GM12865 (cell line): ENCODE measurements around the gene ALS2CL.

Experiments used
- DNase-seq: peaks from one replicate; pipeline ENCODE4 v3.0.0; 2010; ENCODE audit warnings: low read depth
- H3K4me3 ChIP-seq: 2 replicates; pipeline ENCODE4 v1.5.1; 2011; ENCODE audit warnings: mild to moderate bottlenecking, low read depth, low read length, control low read depth
- TF ChIP-seq, protein P1 (sequence below): IDR thresholded peaks from 2 replicates; pipeline ENCODE4 v1.5.1; 2011; ENCODE audit warnings: low read length, control low read depth, low read depth, inconsistent platforms; ENCODE audit not compliant: insufficient read depth; ENCODE audit errors: missing control alignments

ALS2CL gene

DNA sequence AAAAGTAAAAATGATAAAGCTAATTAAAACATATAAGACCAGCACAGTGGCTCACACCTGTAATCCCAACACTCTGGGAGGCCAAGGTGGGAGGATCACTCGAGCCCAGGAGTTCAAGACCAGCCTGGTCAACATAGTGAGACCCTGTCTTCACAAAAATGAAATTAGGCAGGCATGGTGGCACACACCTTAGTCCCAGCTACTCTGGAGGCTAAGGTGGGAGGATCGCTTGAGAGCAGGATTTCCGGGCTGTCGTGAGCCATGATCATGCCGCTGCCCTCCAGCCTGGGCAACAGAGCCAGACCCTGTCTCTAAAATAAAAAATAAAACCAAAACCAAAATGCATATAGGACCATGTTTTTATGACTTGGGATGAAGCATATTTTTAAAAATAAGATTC lies 29.0 kb upstream of the ALS2CL start:
- DNase-seq, result no peak
- TF ChIP-seq, protein P1, sequence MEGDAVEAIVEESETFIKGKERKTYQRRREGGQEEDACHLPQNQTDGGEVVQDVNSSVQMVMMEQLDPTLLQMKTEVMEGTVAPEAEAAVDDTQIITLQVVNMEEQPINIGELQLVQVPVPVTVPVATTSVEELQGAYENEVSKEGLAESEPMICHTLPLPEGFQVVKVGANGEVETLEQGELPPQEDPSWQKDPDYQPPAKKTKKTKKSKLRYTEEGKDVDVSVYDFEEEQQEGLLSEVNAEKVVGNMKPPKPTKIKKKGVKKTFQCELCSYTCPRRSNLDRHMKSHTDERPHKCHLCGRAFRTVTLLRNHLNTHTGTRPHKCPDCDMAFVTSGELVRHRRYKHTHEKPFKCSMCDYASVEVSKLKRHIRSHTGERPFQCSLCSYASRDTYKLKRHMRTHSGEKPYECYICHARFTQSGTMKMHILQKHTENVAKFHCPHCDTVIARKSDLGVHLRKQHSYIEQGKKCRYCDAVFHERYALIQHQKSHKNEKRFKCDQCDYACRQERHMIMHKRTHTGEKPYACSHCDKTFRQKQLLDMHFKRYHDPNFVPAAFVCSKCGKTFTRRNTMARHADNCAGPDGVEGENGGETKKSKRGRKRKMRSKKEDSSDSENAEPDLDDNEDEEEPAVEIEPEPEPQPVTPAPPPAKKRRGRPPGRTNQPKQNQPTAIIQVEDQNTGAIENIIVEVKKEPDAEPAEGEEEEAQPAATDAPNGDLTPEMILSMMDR, result no peak
- H3K4me3 ChIP-seq, result no peak overlapping the region

GRCh38 chr3:46721009-46721408 lies 27.5 kb upstream of the ALS2CL start:
- TF ChIP-seq, protein P1, result no peak
- no peak for DNase-seq
- no peak overlapping the region for H3K4me3 ChIP-seq

- H3K4me3 ChIP-seq, result no peak overlapping the region
- TF ChIP-seq, protein P1, result no peak
- no peak for DNase-seq
Observed at GRCh38 chr3:46719735-46720271, 26.3 kb upstream of the ALS2CL start.

DNA sequence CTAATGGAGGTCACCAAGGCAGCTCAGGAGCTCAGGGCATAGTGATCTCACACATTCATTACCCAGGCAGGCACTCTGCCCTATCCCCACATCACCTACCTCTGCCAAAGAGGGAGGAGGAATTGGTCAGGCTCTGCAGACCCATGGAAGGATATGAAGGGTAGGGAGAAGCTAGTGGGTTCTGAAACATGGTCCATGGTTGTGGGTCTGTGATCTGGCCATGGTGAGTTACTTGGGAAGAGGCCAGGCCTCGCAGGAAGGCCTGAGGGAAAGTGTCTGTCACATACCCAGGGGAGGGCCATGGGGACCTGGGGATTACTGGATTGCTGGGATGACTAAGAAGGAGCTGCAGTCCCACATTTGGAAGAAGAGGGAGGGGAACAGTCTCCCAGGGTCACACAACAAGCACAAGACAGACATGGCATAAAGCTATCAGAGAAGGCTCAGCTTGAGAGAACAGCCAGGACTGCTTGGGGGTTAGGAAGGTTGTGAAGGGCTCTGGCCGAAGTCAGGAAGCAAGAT lies 25.6 kb upstream of the ALS2CL start:
- TF ChIP-seq, protein P1, result no peak
- no peak overlapping the region for H3K4me3 ChIP-seq
- no peak for DNase-seq

GRCh38 chr3:46717447-46718231 lies 24.2 kb upstream of the ALS2CL start, which contains the start of gene PRSS50:
TSS of gene PRSS50 (minus strand) at chr3:46717869. CDS start at chr3:46717824, 45 bp downstream.
- no peak within 1 kb of the TSS for H3K4me3 ChIP-seq
- TF ChIP-seq, protein P1, result peak; percentile 49
- peak; percentile 23 for DNase-seq

DNA sequence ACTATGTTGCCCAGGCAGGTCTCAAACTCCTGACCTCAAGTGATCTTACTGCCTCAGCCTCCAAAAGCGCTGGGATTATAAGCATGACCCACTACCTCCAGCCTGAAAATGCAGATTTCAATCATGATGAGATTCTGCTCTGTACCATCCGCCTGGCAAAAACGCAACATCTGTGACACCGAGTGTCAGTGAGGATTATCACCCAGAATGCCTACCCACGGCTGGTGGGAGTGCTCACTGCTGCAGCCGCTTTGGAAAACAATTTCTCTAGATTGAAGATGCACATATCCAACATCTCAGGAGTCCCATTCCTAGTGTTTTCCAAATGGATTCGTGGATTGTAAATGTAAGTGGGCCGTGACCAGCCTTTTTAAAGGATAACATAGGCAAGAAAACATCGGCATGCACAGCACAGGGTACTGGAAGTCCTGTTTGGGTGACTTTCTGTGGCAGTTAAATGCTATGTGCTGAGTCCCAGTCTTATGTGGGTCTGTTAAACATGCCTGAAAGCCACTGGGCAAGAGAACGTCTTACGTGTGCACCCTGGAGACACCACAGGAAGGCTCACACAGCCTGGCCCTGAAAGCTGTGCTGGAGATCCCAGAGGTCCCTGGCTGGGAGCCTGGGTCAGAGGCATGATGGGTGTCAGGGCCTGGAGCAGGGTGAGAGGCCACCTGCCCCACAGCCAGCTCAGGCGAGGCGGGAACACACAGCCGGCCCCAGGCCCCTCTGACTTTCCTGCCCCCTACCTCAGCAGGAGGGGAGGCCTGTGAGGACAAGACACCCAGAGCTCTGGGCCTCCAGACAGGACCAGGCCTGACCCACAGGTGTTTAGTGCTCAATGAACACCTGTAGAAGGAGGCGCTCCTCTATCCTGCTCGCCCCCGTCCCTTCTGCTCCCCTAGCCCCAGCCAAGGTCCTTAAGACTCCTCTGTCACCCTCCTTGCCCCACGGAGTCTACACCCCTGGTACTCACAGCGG lies 23.3 kb upstream of the ALS2CL start:
- H3K4me3 ChIP-seq, result no peak overlapping the region
- DNase-seq, result no peak
- TF ChIP-seq, protein P1, result no peak
